ENCODE data around the gene SPRED2.

GRCh38 chr2:65475000-65475399 lies 42.6 kb upstream of the SPRED2 start:
- no peak for TF ChIP-seq EZH2 (IDR thresholded peaks at IDR 0.05; ENCODE audit: borderline replicate concordance, low read length)
- no peak for TF ChIP-seq CTCF (conservative IDR thresholded peaks at IDR 0.05 in 1 of 2, IDR thresholded peaks at IDR 0.05 in 1 of 2; ENCODE audit: extremely low read depth in 1 of 2, insufficient read depth in 1 of 2, low read depth in 1 of 2, low read length in 2 of 2)
